COLO829 (cell line): Measurements from ENCODE around the gene TST.

Experiments
- DNase-seq: peaks from one replicate; pipeline ENCODE4 v3.0.0; 2012; ENCODE audit warnings: low spot score

The TST gene

GRCh38 chr22:37019309-37020191, at the start of gene TST, which contains the start of gene MPST:
TST (minus strand) TSS chr22:37019447; CDS start chr22:37018732, 715 bp downstream.
MPST (plus strand) TSS chr22:37019742; CDS start chr22:37019837, 95 bp downstream.
- peak; percentile 50 for DNase-seq

GRCh38 chr22:37068859-37069258, 49.6 kb upstream of the TST start:
- DNase-seq: no peak

GRCh38 chr22:37067428-37067827, 48.2 kb upstream of the TST start:
- DNase-seq: no peak

GRCh38 chr22:37065961-37066360, 46.7 kb upstream of the TST start:
- no peak for DNase-seq

GRCh38 chr22:37065180-37065579, 45.9 kb upstream of the TST start:
- DNase-seq: no peak

GRCh38 chr22:37064553-37064952, 45.3 kb upstream of the TST start:
- DNase-seq: no peak

- no peak for DNase-seq
Observed at GRCh38 chr22:37063431-37064420, 44.5 kb upstream of the TST start.

GRCh38 chr22:37062702-37063381, 43.6 kb upstream of the TST start:
- no peak for DNase-seq

- no peak for DNase-seq
Observed at GRCh38 chr22:37062376-37062675, 43.1 kb upstream of the TST start.

GRCh38 chr22:37061611-37062375, 42.5 kb upstream of the TST start:
- no peak for DNase-seq

GRCh38 chr22:37060801-37061610, 41.8 kb upstream of the TST start:
- no peak for DNase-seq

GRCh38 chr22:37059876-37060449, 40.7 kb upstream of the TST start:
- DNase-seq: no peak

- DNase-seq: no peak
Observed at GRCh38 chr22:37058917-37059701, 39.9 kb upstream of the TST start.

- no peak for DNase-seq
Observed at GRCh38 chr22:37057796-37058510, 38.7 kb upstream of the TST start.

GRCh38 chr22:37057226-37057625, 38.0 kb upstream of the TST start:
- no peak for DNase-seq

GRCh38 chr22:37056246-37056645, 37.0 kb upstream of the TST start:
- DNase-seq: no peak

- DNase-seq: no peak
Observed at GRCh38 chr22:37054600-37055365, 35.5 kb upstream of the TST start.

GRCh38 chr22:37054056-37054395, 34.8 kb upstream of the TST start:
- no peak for DNase-seq
